ENCODE results near the gene RAB38. TPM values are rescaled to one million over a fixed set of nuclear protein-coding genes. Genes with fewer than 3 reads are reported as not detected.

The RAB38 gene
- total RNA-seq, 3 donors from 2014 or later (not counting 1 experiment from before 2014, with no cell fraction given) = 4.0 to 10.9 (median 5.4) TPM

DNA sequence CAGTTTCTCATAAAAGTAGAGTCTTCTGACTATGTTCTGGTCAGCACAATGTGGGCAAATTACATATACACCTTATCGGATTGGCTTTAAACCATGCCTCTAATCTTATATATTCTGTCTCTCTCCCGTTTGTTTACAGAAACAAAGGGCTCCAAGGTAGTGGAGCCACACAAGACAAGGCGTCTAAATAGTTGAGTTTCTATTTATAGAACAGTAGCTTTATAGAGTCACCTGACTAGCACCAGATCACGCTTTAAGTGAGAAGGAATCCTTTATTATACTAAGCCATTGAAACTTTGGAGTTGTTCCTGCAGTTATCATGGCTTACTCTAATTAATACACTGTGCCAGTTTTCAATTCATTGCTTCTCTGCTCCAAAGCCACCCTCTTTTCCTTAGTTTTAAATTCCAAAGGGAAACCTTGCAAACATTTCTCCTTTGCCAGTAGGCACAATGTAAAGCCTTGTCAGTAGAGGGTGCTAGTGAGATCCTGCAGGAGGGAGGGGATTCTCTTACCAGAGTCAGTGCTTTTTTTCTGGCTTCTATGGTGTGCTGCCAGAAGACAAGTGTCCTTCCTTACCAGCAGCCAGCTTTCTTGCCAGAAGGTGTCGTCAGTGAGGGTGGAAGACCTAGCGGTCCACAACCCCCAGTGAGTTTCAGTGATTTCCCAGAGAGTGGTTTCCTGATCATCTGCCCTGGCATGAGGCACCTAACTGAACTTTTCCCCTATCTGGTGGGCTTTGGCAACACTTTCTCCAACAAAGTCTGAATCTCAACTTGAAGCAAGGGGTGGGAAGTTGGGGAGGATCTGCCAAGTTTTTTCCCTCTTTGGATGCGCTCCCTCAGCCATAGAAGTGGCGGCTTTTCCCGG, 71.7 kb downstream of the RAB38 start:
- Histone ChIP-seq H3K9me3 (ENCODE audit: control insufficient read depth, insufficient read depth, low read length) (no peaks in the 10 kb centered on the region), H3K36me3 (ENCODE audit: control insufficient read depth, insufficient read depth, low read length) (no peaks in the 10 kb centered on the region), H3K4me3 (ENCODE audit: low read length) (no peak overlapping the region), H3K27ac (ENCODE audit: low read length) (no peak overlapping the region), H3K27me3 (ENCODE audit: control insufficient read depth, insufficient read depth, low read length) (no peaks in the 10 kb centered on the region), H3K4me1 (ENCODE audit: control insufficient read depth, insufficient read depth, low read length) (no peaks in the 10 kb centered on the region)
- peak in 1 of 2 donors; percentile 65 for DNase-seq
- 78% methylated on average over 7 of the region's 9 CpGs for WGBS (ENCODE audit: insufficient coverage)
- intact Hi-C loops (cut with micrococcal nuclease) = loop anchor here (1.0 kb wide), 1 partner anchor 441 kb away; no protein-coding TSS in a partner anchor
- no peak overlapping the region for H3K4me3 Mint-ChIP-seq
- H3K4me1 Mint-ChIP-seq = no peaks in the 10 kb centered on the region
- TF ChIP-seq, protein P1, sequence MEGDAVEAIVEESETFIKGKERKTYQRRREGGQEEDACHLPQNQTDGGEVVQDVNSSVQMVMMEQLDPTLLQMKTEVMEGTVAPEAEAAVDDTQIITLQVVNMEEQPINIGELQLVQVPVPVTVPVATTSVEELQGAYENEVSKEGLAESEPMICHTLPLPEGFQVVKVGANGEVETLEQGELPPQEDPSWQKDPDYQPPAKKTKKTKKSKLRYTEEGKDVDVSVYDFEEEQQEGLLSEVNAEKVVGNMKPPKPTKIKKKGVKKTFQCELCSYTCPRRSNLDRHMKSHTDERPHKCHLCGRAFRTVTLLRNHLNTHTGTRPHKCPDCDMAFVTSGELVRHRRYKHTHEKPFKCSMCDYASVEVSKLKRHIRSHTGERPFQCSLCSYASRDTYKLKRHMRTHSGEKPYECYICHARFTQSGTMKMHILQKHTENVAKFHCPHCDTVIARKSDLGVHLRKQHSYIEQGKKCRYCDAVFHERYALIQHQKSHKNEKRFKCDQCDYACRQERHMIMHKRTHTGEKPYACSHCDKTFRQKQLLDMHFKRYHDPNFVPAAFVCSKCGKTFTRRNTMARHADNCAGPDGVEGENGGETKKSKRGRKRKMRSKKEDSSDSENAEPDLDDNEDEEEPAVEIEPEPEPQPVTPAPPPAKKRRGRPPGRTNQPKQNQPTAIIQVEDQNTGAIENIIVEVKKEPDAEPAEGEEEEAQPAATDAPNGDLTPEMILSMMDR (IDR thresholded peaks at IDR 0.05) = peak; percentile 36
- H3K27ac Mint-ChIP-seq = no peak overlapping the region
- no peaks in the 10 kb centered on the region for H3K9me3 Mint-ChIP-seq
- no peaks in the 10 kb centered on the region for H3K27me3 Mint-ChIP-seq (ENCODE audit: low read depth in 2 of 2)
- peak; percentile 54 to 81 (median 72) for ATAC-seq
- peaks cover 6% of the 10 kb centered on the region for H3K36me3 Mint-ChIP-seq

DNA sequence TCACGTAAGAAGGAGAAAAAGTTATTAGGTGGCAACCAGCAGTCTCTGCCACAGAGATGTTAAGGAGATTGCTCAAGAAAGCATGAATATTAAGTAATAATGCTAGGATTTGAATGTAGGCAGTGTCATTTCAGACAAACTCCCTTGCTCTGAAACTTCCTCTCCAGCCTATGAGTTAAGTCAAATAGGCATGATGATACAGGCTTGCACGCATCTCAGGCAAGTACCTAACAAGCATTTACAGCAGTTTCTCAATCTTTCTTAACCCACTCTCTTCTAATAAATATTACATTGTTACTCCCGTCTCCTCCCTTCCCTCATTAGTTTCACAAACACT, 72.7 kb downstream of the RAB38 start:
- Histone ChIP-seq H3K9me3 (ENCODE audit: control insufficient read depth, insufficient read depth, low read length) (no peaks in the 10 kb centered on the region), H3K4me3 (ENCODE audit: low read length) (no peak overlapping the region), H3K27ac (ENCODE audit: low read length) (no peak overlapping the region), H3K4me1 (ENCODE audit: control insufficient read depth, insufficient read depth, low read length) (no peaks in the 10 kb centered on the region), H3K36me3 (ENCODE audit: control insufficient read depth, insufficient read depth, low read length) (no peaks in the 10 kb centered on the region), H3K27me3 (ENCODE audit: control insufficient read depth, insufficient read depth, low read length) (no peaks in the 10 kb centered on the region)
- intact Hi-C loops (cut with micrococcal nuclease) = no loop called here
- 71% methylated on average over 3 of the region's 3 CpGs for WGBS (ENCODE audit: insufficient coverage)
- Mint-ChIP-seq H3K4me3 (no peak overlapping the region), H3K4me1 (no peaks in the 10 kb centered on the region), H3K27me3 (ENCODE audit: low read depth in 2 of 2) (no peaks in the 10 kb centered on the region), H3K27ac (no peak overlapping the region), H3K9me3 (no peaks in the 10 kb centered on the region), H3K36me3 (no peaks in the 10 kb centered on the region)
- DNase-seq = no peak
- TF ChIP-seq, protein P1 (IDR thresholded peaks at IDR 0.05) = no peak
- no peak for ATAC-seq

DNA sequence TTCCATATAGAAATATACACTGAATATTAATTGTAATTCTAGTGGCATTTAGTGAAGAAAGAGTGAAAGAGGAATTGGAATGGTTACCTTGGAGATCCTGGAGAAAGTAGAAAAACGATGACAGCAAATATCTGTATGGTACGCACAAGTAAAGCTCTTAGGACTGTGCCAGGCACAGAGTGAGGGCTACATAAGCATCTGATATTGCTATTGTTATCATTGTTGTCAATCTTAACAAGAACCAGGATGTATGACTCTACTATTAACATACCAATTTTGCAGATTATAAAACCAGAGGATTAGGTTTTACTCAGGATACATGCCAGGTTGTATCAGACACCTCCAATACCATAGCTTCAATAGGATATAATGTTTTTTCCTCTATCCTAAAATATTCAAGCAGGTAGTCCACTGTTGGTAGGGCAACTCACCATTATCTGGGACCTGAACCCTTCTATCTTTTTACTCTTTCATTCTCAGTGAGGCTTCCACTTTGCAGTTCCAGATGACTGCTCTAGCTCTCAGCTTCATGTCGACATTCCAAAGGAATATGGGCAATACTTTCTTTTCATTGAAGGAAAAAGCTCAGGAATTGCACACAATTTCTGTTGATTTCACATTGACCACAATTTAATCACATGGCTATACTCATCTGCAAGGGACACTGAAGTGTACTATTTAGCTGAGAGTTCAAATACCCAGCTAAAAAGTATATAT, 73.2 kb downstream of the RAB38 start:
- H3K4me1 ChIP-seq (ENCODE audit: control insufficient read depth, insufficient read depth, low read length) = no peaks in the 10 kb centered on the region
- H3K27ac Mint-ChIP-seq = no peak overlapping the region
- H3K27me3 ChIP-seq (ENCODE audit: control insufficient read depth, insufficient read depth, low read length) = no peaks in the 10 kb centered on the region
- no peak overlapping the region for H3K4me3 Mint-ChIP-seq
- no peaks in the 10 kb centered on the region for H3K9me3 Mint-ChIP-seq
- intact Hi-C loops (cut with micrococcal nuclease) = no loop called here
- H3K27ac ChIP-seq (ENCODE audit: low read length) = no peak overlapping the region
- no peaks in the 10 kb centered on the region for H3K36me3 Mint-ChIP-seq
- no peaks in the 10 kb centered on the region for H3K9me3 ChIP-seq (ENCODE audit: control insufficient read depth, insufficient read depth, low read length)
- H3K4me1 Mint-ChIP-seq = no peaks in the 10 kb centered on the region
- H3K27me3 Mint-ChIP-seq (ENCODE audit: low read depth in 2 of 2) = no peaks in the 10 kb centered on the region
- H3K36me3 ChIP-seq (ENCODE audit: control insufficient read depth, insufficient read depth, low read length) = no peaks in the 10 kb centered on the region
- no peak for DNase-seq
- no peak for ATAC-seq
- WGBS (ENCODE audit: insufficient coverage) = 87% methylated on average over 3 of the region's 3 CpGs
- TF ChIP-seq, protein P1 (IDR thresholded peaks at IDR 0.05) = no peak
- H3K4me3 ChIP-seq (ENCODE audit: low read length) = no peak overlapping the region
